Astrocyte of the hippocampus (primary cell): ENCODE results near the gene FGG.
A peak's percentile ranks its signal among the peaks of the same experiment; 100 is the strongest.

Experiments
- DNase-seq: peaks from one replicate; pipeline ENCODE4 v3.0.0; 2011; ENCODE audit warnings: low read depth, low spot score

Gene FGG

DNA sequence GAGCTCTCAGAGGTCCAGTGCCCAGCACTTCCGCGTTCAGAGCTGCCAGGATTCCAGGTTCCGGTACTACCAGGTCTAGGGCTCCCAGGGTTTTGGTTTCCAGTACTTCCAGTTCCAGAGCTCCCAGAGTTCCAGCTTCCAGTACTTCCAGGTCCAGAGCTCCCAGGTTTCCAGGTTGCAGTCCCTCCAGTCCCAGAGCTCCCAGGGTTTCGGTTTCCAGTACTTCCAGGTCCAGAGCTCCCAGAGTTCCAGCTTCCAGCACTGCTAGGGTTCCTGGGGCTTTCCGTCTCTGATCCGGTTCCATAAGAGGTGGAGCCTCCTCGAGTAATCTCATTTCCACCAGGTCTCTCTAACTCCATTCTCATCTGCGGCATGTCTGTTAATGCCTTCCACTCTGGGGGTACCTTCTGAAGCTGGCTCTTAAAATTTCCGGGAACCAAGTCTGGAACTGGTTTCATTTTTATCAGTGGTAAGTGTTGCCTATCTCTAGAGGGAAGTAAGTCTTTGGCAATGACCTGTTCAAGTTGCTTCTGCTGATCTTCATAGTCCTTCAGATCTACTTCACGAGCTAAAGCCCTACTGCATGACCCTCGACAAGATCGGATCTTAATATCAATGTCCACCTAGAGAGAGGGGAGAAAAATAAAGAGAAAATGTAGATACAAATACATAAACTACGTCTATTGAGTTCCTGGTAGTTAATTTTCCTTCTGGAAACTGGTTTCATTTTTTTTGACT lies 26.0 kb downstream of the FGG start:
- DNase-seq, result no peak

DNA sequence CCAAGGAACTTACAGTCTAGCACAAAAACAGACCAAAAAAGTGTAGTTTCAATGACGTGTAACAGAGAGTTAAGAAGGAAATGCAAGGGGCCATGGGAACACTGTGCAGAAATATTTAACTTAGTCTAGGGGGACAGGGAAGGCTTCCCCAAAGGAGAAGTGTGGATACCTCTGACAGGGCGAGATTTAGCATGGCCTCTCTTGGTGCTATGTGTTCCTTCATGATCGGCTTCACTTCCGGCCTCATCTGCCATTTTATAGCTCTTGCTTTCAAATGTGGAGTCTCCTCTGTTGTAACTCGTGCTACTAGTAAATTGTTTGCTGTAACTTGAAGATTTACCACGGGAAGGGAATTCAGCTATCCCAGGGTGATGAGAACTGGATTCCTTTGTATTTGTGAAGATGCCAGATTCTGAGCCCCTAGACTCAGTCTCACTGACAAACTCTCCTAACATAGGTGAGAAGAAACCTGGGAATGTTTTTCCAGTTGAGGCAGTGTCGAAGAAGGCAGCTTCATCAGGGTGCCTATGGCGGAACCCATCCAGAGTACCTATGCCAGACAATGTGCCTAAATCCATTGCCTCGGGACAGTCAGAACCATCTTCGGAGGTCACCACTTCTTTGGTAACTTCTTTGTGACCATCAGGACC lies 27.0 kb downstream of the FGG start:
- no peak for DNase-seq

DNA sequence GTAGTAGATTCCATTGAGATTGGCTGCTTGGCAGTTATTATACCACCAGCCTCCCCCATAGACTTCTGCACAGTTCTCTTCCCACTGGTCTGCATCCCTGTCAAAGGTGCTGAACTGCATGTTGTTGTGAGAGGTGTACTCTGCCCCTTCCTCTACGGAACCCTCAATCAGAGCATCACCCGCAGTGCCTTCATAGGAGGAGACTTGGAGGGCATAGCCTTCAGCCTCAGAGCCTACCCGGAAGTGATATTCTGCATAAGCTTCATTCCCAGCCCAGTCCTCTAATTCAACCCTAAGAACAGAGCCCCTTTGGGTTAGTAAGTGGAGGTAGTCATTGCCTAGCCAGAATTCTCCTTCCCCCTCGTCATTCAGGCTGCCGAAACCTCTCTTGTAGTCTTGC lies 28.2 kb downstream of the FGG start:
- DNase-seq, result no peak

DNA sequence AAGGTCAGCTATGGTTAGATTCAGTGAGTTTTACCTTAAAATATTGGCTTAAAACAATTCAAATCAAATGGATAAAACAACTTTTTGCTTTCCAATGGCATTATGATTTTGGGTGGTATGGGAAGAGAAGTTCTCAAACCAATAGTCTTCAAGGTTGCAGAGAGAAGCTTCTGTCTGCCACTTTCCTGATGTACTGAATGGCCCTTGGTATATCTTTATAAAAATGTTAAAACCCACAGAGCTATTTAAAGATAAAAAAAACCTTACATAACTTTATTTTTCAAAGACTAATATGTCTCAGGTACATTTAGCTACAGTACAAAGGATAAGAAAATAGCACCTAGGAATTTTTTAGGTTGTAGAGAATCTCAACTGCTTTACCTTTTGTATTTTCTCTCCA lies 28.8 kb downstream of the FGG start:
- no peak for DNase-seq

DNA sequence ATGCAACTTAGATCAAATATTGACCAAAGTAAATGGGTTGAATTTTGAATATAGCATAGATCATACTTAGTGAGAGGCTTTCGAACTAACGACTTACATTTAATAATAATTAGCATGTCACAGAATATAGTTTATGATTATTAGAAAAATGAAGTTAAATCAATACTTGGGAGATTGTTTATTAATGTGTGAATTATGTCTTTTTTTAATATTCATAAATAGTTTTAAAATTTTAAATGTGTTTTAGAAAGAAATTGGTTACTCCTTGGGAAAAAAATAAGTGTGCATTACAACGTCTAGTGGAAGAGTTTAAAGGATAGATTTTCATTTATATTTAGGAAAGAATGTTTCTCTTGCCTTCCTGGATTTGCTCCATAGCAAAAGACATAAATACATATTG lies 29.2 kb downstream of the FGG start:
- DNase-seq, result no peak

DNA sequence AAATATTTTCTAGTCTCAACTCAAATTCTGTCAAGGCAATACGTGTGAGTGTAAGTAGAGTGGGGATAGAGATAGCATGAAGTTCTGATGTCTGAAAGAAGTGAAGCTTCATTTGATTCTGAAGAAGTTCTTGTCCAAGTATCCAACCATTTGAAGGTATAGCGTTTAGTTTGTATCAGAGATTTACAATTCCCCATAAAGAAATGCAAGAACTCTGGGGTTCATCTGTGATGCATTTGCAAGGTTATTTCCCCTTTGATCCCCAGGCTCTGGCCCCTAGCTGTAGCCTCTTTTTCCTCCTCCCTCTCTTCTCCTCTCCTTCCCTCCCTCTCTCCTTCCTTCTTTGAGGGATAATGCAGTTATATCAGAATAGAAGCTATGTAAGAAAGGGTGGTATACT lies 29.7 kb downstream of the FGG start:
- no peak for DNase-seq

DNA sequence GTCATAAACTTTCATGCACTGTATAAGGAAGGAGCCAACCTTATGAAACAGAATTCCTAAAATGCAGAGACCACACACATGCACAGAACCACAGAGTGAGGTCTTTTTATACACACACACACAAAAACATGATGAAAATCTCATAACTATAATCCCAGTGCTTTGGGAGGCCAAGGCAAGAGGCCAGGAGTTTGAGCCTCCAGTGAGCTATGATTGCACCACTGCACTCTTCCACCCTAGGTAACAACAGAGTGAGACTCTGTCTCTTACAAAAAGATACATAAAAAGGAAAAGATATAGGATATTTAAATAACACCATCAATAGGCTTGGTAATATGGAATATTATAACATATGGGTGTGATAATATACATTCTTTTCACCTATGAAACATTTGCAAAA lies 32.5 kb downstream of the FGG start:
- DNase-seq, result no peak

DNA sequence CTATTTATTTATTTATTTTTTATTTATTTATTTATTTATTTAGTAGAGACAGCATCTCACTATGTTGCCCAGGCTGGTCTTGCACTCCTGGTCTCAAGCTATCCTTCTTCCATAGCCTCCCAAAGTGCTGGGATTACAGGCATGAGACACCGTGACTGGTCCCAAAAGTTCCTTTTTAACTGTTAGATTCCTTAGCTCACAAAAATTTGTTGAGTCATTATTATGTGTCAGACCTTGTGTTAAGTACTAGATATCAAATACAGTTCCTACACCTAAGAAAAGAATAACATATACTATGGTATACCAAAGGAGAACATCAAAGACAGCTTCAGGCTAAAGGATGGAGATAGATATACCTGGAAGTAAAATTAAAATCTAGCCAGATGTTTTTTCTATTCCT lies 33.5 kb downstream of the FGG start:
- DNase-seq, result no peak

DNA sequence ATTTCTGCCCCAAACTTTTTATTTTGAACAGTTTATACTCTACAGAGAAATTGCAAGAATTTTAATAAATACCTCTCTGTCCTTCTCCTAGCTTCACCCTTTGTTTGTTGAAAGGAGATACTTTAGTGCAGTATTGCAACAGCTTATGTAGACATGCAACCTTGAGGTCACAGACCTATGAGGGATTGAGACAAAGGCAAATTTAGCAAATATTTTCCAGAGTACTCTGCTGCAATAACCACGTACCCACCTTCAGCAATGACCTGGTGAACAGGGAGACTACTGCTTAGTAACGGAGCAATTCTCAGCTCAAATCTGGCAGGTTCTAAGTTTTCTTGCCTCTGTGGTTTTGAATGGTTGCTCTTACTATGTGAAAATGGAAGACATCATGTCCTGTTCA lies 35.1 kb downstream of the FGG start:
- DNase-seq, result no peak

DNA sequence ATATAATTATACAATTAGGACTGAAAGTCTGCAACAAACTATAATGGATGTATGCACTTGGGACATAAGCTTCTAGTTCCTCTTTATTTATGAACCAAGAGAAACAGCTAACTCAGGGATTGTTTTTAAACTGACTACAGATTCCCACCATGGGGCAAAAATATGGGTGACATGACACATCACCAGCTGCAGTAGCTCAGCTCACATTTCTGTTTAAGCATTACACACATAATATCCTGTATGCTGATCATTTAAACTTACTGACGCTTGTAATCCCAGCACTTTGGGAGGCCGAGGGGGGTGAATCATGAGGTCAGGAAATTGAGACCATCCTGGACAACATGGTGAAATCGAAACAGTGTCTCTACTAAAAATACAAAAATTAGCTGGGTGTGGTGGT lies 38.1 kb downstream of the FGG start:
- no peak for DNase-seq

DNA sequence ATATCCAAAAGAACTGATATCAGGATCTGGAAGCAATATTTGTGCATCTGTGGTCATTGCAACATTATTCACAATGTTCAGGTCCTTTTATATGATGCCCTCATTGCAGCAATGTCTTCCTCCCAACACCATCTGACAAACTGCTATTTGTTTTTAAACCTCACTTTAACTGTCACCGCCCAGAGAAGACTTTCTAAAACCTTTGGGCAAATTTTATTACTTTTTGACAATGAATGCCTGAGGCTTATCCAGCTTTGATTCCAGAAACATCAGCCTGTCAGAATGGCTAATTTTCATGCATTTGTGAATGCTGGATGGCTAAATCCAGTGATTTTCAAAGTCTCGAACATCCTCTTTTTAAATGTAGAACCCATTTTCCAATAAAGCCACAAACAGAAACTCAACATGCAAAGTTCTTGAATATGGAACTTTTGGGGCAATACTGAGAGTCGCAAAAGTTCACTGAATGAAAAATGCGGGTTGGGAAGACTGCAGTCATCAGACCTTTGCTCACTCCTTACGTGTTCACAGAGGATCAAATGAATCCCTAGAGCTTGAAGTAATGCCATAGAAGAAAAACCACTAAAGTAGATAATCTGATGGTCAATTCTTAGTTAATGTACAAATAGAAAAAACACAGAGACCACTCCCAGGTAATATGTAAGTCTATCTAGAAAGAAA lies 39.1 kb downstream of the FGG start:
- DNase-seq, result no peak

DNA sequence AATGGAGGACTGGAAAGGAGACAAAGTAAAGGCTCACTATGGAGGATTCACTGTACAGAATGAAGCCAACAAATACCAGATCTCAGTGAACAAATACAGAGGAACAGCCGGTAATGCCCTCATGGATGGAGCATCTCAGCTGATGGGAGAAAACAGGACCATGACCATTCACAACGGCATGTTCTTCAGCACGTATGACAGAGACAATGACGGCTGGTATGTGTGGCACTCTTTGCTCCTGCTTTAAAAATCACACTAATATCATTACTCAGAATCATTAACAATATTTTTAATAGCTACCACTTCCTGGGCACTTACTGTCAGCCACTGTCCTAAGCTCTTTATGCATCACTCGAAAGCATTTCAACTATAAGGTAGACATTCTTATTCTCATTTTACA lies 42.9 kb downstream of the FGG start:
- DNase-seq, result no peak

DNA sequence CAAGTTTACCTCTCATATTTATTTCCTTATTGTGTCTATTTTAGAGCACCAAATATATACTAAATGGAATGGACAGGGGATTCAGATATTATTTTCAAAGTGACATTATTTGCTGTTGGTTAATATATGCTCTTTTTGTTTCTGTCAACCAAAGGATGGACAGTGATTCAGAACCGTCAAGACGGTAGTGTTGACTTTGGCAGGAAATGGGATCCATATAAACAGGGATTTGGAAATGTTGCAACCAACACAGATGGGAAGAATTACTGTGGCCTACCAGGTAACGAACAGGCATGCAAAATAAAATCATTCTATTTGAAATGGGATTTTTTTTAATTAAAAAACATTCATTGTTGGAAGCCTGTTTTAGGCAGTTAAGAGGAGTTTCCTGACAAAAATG lies 43.4 kb downstream of the FGG start:
- DNase-seq, result no peak

DNA sequence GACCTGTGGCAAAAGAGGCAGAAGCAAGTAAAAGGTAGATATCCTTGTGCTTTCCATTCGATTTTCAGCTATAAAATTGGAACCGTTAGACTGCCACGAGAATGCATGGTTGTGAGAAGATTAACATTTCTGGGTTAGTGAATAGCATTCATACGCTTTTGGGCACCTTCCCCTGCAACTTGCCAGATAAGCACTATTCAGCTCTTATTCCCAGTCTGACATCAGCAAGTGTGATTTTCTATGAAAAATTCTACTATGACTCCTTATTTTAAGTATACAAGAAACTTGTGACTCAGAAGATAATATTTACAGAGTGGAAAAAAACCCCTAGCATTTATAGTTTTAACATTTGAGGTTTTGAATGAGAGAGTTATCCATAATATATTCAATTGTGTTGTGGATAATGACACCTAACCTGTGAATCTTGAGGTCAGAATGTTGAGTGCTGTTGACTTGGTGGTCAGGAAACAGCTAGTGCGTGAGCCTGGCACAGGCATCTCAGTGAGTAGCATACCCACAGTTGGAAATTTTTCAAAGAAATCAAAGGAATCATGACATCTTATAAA lies 45.7 kb downstream of the FGG start:
- DNase-seq, result peak; percentile 53

DNA sequence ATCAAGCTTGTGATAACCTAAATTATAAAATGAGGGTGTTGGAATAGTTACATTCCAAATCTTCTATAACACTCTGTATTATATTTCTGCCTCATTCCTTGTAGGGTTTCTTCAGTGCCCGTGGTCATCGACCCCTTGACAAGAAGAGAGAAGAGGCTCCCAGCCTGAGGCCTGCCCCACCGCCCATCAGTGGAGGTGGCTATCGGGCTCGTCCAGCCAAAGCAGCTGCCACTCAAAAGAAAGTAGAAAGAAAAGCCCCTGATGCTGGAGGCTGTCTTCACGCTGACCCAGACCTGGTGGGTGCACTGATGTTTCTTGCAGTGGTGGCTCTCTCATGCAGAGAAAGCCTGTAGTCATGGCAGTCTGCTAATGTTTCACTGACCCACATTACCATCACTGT lies 46.8 kb downstream of the FGG start:
- no peak for DNase-seq

DNA sequence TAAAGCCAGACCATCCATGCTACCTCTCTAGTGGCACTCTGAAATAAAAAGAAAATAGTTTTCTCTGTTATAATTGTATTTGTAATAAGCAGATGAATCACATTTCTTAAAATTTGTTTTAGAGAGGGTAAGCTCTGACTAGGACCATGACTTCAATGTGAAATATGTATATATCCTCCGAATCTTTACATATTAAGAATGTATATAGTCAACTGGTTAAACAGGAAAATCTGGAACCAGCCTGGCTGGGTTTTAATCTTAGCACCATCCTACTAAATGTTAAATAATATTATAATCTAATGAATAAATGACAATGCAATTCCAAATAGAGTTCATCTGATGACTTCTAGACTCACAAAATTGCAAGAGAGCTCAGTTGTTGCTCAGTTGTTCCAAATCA lies 48.1 kb downstream of the FGG start:
- no peak for DNase-seq

DNA sequence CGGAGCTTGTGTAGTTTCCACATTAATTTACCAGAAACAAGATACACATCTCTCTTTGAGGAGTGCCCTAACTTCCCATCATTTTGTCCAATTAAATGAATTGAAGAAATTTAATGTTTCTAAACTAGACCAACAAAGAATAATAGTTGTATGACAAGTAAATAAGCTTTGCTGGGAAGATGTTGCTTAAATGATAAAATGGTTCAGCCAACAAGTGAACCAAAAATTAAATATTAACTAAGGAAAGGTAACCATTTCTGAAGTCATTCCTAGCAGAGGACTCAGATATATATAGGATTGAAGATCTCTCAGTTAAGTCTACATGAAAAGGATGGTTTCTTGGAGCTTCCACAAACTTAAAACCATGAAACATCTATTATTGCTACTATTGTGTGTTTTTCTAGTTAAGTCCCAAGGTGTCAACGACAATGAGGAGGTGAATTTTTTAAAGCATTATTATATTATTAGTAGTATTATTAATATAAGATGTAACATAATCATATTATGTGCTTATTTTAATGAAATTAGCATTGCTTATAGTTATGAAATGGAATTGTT lies 49.7 kb downstream of the FGG start, which contains the start of gene FGB:
TSS of gene FGB (plus strand) at position 315 of the 558 bp plus-strand sequence. CDS start at position 323, 8 bp downstream.
- no peak for DNase-seq

DNA sequence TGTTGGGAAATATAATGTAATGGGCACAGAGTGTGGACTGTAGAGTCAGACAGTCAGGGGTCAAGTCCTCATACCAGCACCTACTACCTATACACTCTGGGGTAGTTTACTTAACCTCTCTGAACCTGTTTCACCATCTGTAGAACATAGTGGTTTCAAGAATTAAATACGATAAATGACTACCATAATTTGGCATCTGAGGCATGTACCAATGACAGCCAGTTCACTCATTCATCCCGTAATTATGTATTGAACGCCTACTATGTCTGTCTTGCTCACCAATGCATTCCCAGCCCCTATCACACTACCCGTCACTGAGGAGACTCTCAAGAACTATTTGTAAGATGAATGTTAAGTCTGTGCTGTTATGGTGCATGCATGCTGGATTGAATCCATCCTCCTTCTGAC lies 51.6 kb downstream of the FGG start:
- DNase-seq, result peak; percentile 70

DNA sequence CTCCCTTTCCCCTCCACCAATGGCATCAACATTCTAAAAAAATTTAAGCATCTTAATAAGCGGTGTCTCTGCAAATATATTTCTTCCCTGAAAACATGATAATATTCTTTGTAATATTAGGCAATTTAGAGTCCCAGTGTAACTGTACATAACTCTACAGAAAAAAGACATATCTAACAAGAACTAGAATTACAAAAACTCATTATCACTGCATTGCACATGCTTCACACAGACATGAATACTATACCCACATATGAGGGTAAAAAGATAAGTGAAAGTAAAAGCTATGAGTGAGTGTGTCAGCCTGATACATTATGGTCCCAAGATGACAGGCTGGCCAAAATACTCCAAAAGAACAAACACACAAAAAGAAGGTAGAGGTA lies 52.0 kb downstream of the FGG start:
- no peak for DNase-seq

DNA sequence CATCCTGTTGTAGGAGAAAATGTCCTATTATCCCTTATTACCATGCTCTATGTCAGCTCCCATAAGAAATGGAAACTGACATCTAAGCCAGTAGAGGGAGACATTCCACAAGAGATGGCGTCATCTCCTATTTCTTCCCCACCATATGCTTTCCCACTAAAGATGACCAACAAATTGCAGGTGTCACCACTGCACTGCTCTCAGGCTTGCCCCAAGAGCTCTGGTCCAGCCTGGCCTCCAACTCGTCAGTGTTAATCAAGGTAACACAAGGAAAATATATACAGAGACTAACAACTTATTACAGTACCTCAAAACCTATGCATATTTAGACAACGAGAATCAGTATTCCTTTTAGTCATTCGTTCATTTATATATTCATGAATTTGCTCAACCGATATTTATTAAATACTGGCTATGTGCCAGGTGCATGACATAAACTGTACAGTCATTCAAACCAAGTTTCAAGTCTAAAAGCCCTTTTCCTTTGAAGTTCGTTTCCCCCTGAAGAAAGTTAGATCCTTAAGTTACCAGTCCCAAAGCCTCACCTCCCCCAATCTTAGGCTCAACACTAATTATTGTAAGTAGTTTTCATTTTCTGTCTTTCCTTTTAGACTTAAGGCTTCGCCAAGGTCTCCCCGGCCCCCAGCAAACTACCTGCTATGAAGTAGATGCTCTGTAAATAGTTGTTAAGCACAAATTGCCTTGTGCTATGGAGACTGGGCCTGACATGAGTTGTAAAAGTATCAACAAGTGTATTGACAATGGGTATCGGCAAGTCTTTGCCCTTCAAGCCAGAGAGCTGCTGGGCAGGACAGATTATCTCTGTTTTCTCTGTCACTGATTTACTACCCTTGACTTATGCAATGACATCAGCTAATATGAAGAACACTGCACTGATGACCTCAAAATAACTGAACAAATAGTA lies 52.7 kb downstream of the FGG start:
- DNase-seq, result peak; percentile 75

DNA sequence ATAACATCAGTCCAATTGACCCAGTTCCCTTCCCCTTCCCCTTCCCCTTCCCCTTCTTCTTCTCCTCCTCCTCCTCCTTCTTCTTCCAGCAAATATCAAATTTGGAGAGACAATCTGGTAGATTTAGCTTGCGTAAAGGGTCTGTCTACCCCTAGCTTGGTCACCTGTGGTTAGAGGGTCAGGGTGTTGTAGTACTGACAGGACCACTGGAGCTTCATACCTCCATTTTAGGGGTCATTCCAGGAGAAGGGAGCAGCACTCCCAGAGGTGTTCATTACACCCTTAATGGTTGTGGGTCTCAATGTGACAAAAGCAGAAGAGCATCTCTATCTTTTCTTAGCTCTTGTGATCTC lies 53.3 kb downstream of the FGG start:
- DNase-seq, result no peak
